Upper lobe of right lung (tissue), 1 donor: ENCODE measurements around the gene LDB3. TPM values are rescaled to one million over a fixed set of nuclear protein-coding genes. Genes with fewer than 3 reads are reported as not detected.

Source experiments
- ATAC-seq: fragments of 200-7000 bp; cut with Tn5 transposase; one replicate; pipeline ENCODE4 v1.9.1; 2020; ENCODE audit warnings: mild to moderate bottlenecking, moderate library complexity
- DNase-seq: peaks from one replicate; pipeline ENCODE4 v3.0.0-alpha.2; 2020
- H3K27ac ChIP-seq: fragments of 200-600 bp; one replicate; pipeline ENCODE4 v1.8.0; 2022
- H3K27me3 ChIP-seq: fragments of 200-600 bp; one replicate; pipeline ENCODE4 v1.8.0; 2022; ENCODE audit warnings: mild to moderate bottlenecking
- H3K36me3 ChIP-seq: fragments of 200-600 bp; one replicate; pipeline ENCODE4 v1.8.0; 2022
- H3K4me1 ChIP-seq: fragments of 200-600 bp; one replicate; pipeline ENCODE4 v1.8.0; 2022
- H3K4me3 ChIP-seq: fragments of 200-600 bp; one replicate; pipeline ENCODE4 v1.8.0; 2022; ENCODE audit warnings: mild to moderate bottlenecking
- H3K9me3 ChIP-seq: fragments of 200-600 bp; one replicate; pipeline ENCODE4 v1.8.0; 2022
- CTCF ChIP-seq: fragments of 200-600 bp; IDR thresholded peaks from one replicate; pipeline ENCODE4 v1.8.0; 2022; ENCODE audit warnings: antibody characterized with exemption
- intact Hi-C: fragments of 100-400 bp; cut with DNase I; formaldehyde crosslinking; loops from one replicate; pipeline ENCODE4 v1.11.0; 2022
- total RNA-seq: library from RNA; stranded (reverse); fragmentation: NEBNext Ultra II Directional; extraction: Animal tissue kit (Norgen Biotek cat#: 25700); gene quantifications from one replicate; pipeline ENCODE4 v1.2.1, GENCODE V29; 2021
- donor health status: DM: no; HTN: yes; CAD: no; lungs with severe emphysema.

LDB3 gene
- total RNA-seq, 1 donor from 2014 or later, result 2.5 TPM

GRCh38 chr10:86673216-86673826, 5.0 kb downstream of the LDB3 start:
- Histone ChIP-seq H3K4me1 (no peaks in the 10 kb centered on the region), H3K36me3 (no peaks in the 10 kb centered on the region), H3K27me3 (no peaks in the 10 kb centered on the region), H3K4me3 (no peak overlapping the region), H3K27ac (no peak overlapping the region), H3K9me3 (no peaks in the 10 kb centered on the region)
- intact Hi-C loops, result no loop called here
- DNase-seq (no peak), ATAC-seq (no peak)
- TF ChIP-seq CTCF, result no peak

GRCh38 chr10:86673827-86674581, 5.7 kb downstream of the LDB3 start:
- no peak for ATAC-seq

GRCh38 chr10:86674912-86675311, 6.6 kb downstream of the LDB3 start:
- no peaks in the 10 kb centered on the region for H3K9me3 ChIP-seq
- no peak for TF ChIP-seq CTCF
- no peaks in the 10 kb centered on the region for H3K36me3 ChIP-seq
- no peaks in the 10 kb centered on the region for H3K4me1 ChIP-seq
- H3K27ac ChIP-seq, result no peak overlapping the region
- no peak for DNase-seq
- H3K4me3 ChIP-seq, result no peak overlapping the region
- intact Hi-C loops, result no loop called here
- H3K27me3 ChIP-seq, result no peaks in the 10 kb centered on the region
- ATAC-seq, result no peak

More at GRCh38 chr10:86673827-86674581, 5.7 kb downstream of the LDB3 start:
- no peak for TF ChIP-seq CTCF
- no peaks in the 10 kb centered on the region for H3K27me3 ChIP-seq
- H3K4me1 ChIP-seq, result no peaks in the 10 kb centered on the region
- no peak for DNase-seq
- H3K36me3 ChIP-seq, result no peaks in the 10 kb centered on the region
- no peaks in the 10 kb centered on the region for H3K9me3 ChIP-seq
- no peak overlapping the region for H3K27ac ChIP-seq
- intact Hi-C loops, result no loop called here
- no peak overlapping the region for H3K4me3 ChIP-seq

- no peak overlapping the region for H3K27ac ChIP-seq
- H3K9me3 ChIP-seq, result no peaks in the 10 kb centered on the region
- ATAC-seq (no peak), DNase-seq (no peak)
- no peaks in the 10 kb centered on the region for H3K4me1 ChIP-seq
- intact Hi-C loops, result no loop called here
- no peak overlapping the region for H3K4me3 ChIP-seq
- no peaks in the 10 kb centered on the region for H3K36me3 ChIP-seq
- TF ChIP-seq CTCF, result no peak
- no peaks in the 10 kb centered on the region for H3K27me3 ChIP-seq
Observed at GRCh38 chr10:86677374-86677773, 9.1 kb downstream of the LDB3 start.

- ATAC-seq (peak; percentile 51), DNase-seq (no peak)
- Histone ChIP-seq H3K4me1 (no peaks in the 10 kb centered on the region), H3K27ac (no peak overlapping the region), H3K27me3 (no peaks in the 10 kb centered on the region), H3K36me3 (no peaks in the 10 kb centered on the region), H3K9me3 (no peaks in the 10 kb centered on the region), H3K4me3 (no peak overlapping the region)
- no peak for TF ChIP-seq CTCF
- intact Hi-C loops, result no loop called here
Observed at GRCh38 chr10:86678999-86679792, 10.9 kb downstream of the LDB3 start.
